Measurements from ENCODE around the gene SURF6.
"Not testable (repeated sequence)": the region's sequence is repeated elsewhere in the genome, so short reads cannot be mapped to it uniquely, and the experiment has no call there.

The SURF6 gene

GRCh38 chr9:133331641-133332380 lies 4.2 kb downstream of the SURF6 start:
- no peak for DNase-seq
- POLR2A ChIA-PET, result no interaction called here
- Histone ChIP-seq H3K9me3 (ENCODE audit: control extremely low read depth in 1 of 5, control insufficient read depth in 4 of 5, insufficient read depth in 2 of 5, low read depth in 1 of 5, low read length in 4 of 5) (no peaks in the 10 kb centered on the region), H3K36me3 (ENCODE audit: control insufficient read depth in 4 of 4, insufficient read depth in 4 of 4, low read length in 3 of 4) (peaks cover 18 to 48% (median 36%) of the 10 kb centered on the region in 4 experiments), H3K27ac (ENCODE audit: insufficient read depth in 1 of 2, low read depth in 1 of 2, low read length in 2 of 2, poor library complexity in 1 of 2, severe bottlenecking in 2 of 2) (no peak overlapping the region), H3K27me3 (replicated peaks in 2 of 5; ENCODE audit: control insufficient read depth in 4 of 5, insufficient read depth in 5 of 5, low read length in 4 of 5) (no peaks in the 10 kb centered on the region), H3K4me3 (ENCODE audit: control insufficient read depth in 1 of 7, extremely low read depth in 1 of 7, insufficient read depth in 4 of 7, low read depth in 2 of 7, low read length in 6 of 7) (no peak overlapping the region), H3K4me1 (ENCODE audit: control extremely low read depth in 1 of 4, control insufficient read depth in 4 of 4, insufficient read depth in 4 of 4, low read length in 3 of 4) (peaks cover 4 to 19% (median 19%) of the 10 kb centered on the region in 4 experiments)
- WGBS (ENCODE audit: insufficient coverage), result 97% methylated on average over 57 of the region's 57 CpGs
- CTCF ChIA-PET, result interaction anchor here (1.1 to 3.3 kb wide), 4 partner anchors 12 to 93 kb away, joined by 3 to 10 read pairs (median 6); no protein-coding TSS in a partner anchor

DNA sequence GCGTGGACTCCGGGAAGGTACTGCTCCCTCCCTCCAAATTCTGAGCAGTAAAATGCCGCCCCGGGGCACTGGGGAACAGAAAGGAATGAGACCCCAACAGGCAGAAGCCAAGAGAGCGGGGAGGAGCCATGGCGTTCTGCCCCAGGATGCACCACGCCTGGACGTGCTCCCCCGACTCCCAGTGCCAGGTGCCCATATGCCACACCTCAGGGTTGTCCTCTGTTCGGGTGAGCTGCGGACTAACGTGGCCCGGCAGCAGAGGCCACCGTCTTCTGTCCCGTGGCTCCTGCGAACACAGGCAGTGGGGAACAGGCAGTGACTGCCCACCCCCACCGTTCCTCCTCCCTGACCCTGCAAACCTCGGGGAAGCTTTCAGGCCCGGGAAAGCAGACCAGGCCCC lies 4.8 kb downstream of the SURF6 start:
- ChIA-PET POLR2A (no interaction called here), CTCF (interaction anchor here (0.9 to 6.5 kb wide), 7 partner anchors 10 to 149 kb away, joined by 3 to 63 read pairs (median 9); no protein-coding TSS in a partner anchor)
- Histone ChIP-seq H3K27me3 (replicated peaks in 2 of 5; ENCODE audit: control insufficient read depth in 4 of 5, insufficient read depth in 5 of 5, low read length in 4 of 5) (no peaks in the 10 kb centered on the region), H3K9me3 (ENCODE audit: control extremely low read depth in 1 of 5, control insufficient read depth in 4 of 5, insufficient read depth in 2 of 5, low read depth in 1 of 5, low read length in 4 of 5) (no peaks in the 10 kb centered on the region), H3K27ac (ENCODE audit: insufficient read depth in 1 of 2, low read depth in 1 of 2, low read length in 2 of 2, poor library complexity in 1 of 2, severe bottlenecking in 2 of 2) (no peak overlapping the region), H3K4me3 (ENCODE audit: control insufficient read depth in 1 of 7, extremely low read depth in 1 of 7, insufficient read depth in 4 of 7, low read depth in 2 of 7, low read length in 6 of 7) (no peak overlapping the region), H3K4me1 (ENCODE audit: control extremely low read depth in 1 of 4, control insufficient read depth in 4 of 4, insufficient read depth in 4 of 4, low read length in 3 of 4) (peaks cover 4 to 15% (median 14%) of the 10 kb centered on the region in 4 experiments), H3K36me3 (ENCODE audit: control insufficient read depth in 4 of 4, insufficient read depth in 4 of 4, low read length in 3 of 4) (peaks cover 18 to 48% (median 36%) of the 10 kb centered on the region in 4 experiments)
- DNase-seq, result no peak
- WGBS (ENCODE audit: insufficient coverage), result 96% methylated on average over 18 of the region's 19 CpGs

- CTCF ChIA-PET, result interaction anchor here (0.8 to 6.5 kb wide), 19 partner anchors 9 to 145 kb away, joined by 3 to 63 read pairs (median 3); partner anchors contain the start of genes SURF1 and SURF2
- not testable (repeated sequence) for H3K4me3 ChIP-seq (ENCODE audit: control insufficient read depth in 1 of 7, extremely low read depth in 1 of 7, insufficient read depth in 4 of 7, low read depth in 2 of 7, low read length in 6 of 7); H3K9me3 ChIP-seq (ENCODE audit: control extremely low read depth in 1 of 5, control insufficient read depth in 4 of 5, insufficient read depth in 2 of 5, low read depth in 1 of 5, low read length in 4 of 5); H3K4me1 ChIP-seq (ENCODE audit: control extremely low read depth in 1 of 4, control insufficient read depth in 4 of 4, insufficient read depth in 4 of 4, low read length in 3 of 4); H3K27me3 ChIP-seq (replicated peaks in 2 of 5; ENCODE audit: control insufficient read depth in 4 of 5, insufficient read depth in 5 of 5, low read length in 4 of 5); H3K27ac ChIP-seq (ENCODE audit: insufficient read depth in 1 of 2, low read depth in 1 of 2, low read length in 2 of 2, poor library complexity in 1 of 2, severe bottlenecking in 2 of 2)
- POLR2A ChIA-PET, result interaction anchor here (1.0 to 1.2 kb wide), 2 partner anchors 10 to 91 kb away, joined by 3 read pairs; no protein-coding TSS in a partner anchor
- H3K36me3 ChIP-seq (ENCODE audit: control insufficient read depth in 4 of 4, insufficient read depth in 4 of 4, low read length in 3 of 4), result peaks cover 18 to 48% (median 34%) of the 10 kb centered on the region in 4 experiments
- DNase-seq, result peak in 1 of 3 donors; percentile 21
- WGBS (ENCODE audit: insufficient coverage), result 66% methylated on average over 13 of the region's 21 CpGs
Observed at GRCh38 chr9:133329306-133330156, 6.5 kb downstream of the SURF6 start.

GRCh38 chr9:133327834-133328484 lies 8.0 kb downstream of the SURF6 start:
- 99% methylated on average over 8 of the region's 10 CpGs for WGBS (ENCODE audit: insufficient coverage)
- CTCF ChIA-PET, result interaction anchor here (0.8 to 6.5 kb wide), 2 partner anchors 141 to 145 kb away, joined by 3 to 63 read pairs; no protein-coding TSS in a partner anchor
- Histone ChIP-seq H3K4me1 (ENCODE audit: control extremely low read depth in 1 of 4, control insufficient read depth in 4 of 4, insufficient read depth in 4 of 4, low read length in 3 of 4) (no peaks in the 10 kb centered on the region), H3K27ac (ENCODE audit: insufficient read depth in 1 of 2, low read depth in 1 of 2, low read length in 2 of 2, poor library complexity in 1 of 2, severe bottlenecking in 2 of 2) (no peak overlapping the region), H3K9me3 (ENCODE audit: control extremely low read depth in 1 of 5, control insufficient read depth in 4 of 5, insufficient read depth in 2 of 5, low read depth in 1 of 5, low read length in 4 of 5) (no peaks in the 10 kb centered on the region), H3K4me3 (ENCODE audit: control insufficient read depth in 1 of 7, extremely low read depth in 1 of 7, insufficient read depth in 4 of 7, low read depth in 2 of 7, low read length in 6 of 7) (no peak overlapping the region), H3K36me3 (ENCODE audit: control insufficient read depth in 4 of 4, insufficient read depth in 4 of 4, low read length in 3 of 4) (peaks cover 10 to 34% (median 19%) of the 10 kb centered on the region in 4 experiments), H3K27me3 (replicated peaks in 2 of 5; ENCODE audit: control insufficient read depth in 4 of 5, insufficient read depth in 5 of 5, low read length in 4 of 5) (no peaks in the 10 kb centered on the region)
- no peak for DNase-seq
- POLR2A ChIA-PET, result no interaction called here

DNA sequence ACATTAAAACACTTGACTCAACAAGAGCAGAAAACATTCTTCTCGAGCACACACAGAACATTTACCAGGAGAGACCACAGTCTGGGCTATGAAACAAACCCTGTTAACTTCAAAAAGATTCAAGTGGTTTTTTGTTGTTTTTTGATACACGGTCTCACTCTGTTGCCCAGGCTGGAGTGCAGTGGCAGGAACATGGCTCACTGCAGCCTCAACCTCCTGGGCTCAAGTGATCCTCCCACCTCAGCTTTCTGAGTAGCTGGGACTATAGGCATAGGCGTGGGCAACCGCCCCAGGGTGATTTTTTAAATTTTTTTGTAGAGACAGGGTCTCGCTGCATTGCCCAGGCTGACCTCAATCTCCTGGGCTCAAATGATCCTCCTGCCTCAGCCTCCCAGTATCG lies 9.0 kb downstream of the SURF6 start:
- H3K4me3 ChIP-seq (ENCODE audit: control insufficient read depth in 1 of 7, extremely low read depth in 1 of 7, insufficient read depth in 4 of 7, low read depth in 2 of 7, low read length in 6 of 7); H3K4me1 ChIP-seq (ENCODE audit: control extremely low read depth in 1 of 4, control insufficient read depth in 4 of 4, insufficient read depth in 4 of 4, low read length in 3 of 4); DNase-seq; POLR2A ChIA-PET; H3K27me3 ChIP-seq (replicated peaks in 2 of 5; ENCODE audit: control insufficient read depth in 4 of 5, insufficient read depth in 5 of 5, low read length in 4 of 5); H3K27ac ChIP-seq (ENCODE audit: insufficient read depth in 1 of 2, low read depth in 1 of 2, low read length in 2 of 2, poor library complexity in 1 of 2, severe bottlenecking in 2 of 2); H3K9me3 ChIP-seq (ENCODE audit: control extremely low read depth in 1 of 5, control insufficient read depth in 4 of 5, insufficient read depth in 2 of 5, low read depth in 1 of 5, low read length in 4 of 5): not testable (repeated sequence)
- CTCF ChIA-PET, result interaction anchor here (6.5 kb wide), 1 partner anchor 140 kb away, joined by 63 read pairs; no protein-coding TSS in a partner anchor
- peaks cover 7 to 25% (median 12%) of the 10 kb centered on the region in 4 experiments for H3K36me3 ChIP-seq (ENCODE audit: control insufficient read depth in 4 of 4, insufficient read depth in 4 of 4, low read length in 3 of 4)
- WGBS (ENCODE audit: insufficient coverage), result 96% methylated on average over 5 of the region's 6 CpGs

DNA sequence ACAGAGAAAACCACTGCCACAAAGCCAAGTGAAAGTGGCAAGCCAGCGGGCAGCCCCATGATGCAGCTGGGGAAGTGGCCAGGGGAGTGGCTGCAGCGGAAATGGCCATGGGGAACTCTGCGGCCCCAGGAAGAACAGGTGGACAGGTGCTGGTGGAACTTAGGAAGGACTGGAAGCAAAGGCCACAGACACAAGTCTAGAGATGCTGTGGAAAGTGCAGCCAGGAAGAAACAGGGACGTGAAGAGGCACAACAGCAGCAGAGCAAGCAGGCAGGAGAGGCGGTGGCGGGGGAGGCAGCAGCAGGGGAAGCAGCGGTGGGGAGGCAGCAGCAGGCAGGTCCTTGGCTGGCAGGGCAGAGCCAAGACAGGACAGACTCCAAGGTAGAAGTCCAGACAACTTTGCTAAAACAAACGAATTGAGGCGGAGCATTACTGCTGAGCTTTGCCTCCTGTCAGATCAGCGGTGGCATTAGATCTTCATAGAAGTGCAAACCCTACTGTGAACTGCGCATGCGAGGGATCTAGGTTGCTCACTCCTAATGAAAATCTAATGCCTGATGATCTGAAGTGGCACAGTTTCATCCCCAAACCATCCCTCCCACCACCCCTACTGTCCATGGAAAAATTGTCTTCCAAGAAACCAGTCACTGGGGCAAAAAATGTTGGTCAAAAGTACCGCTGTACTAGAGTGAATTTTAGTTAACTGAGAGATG lies 11.8 kb downstream of the SURF6 start:
- H3K4me3 ChIP-seq (ENCODE audit: control insufficient read depth in 1 of 7, extremely low read depth in 1 of 7, insufficient read depth in 4 of 7, low read depth in 2 of 7, low read length in 6 of 7), result no peak overlapping the region
- H3K36me3 ChIP-seq (ENCODE audit: control insufficient read depth in 4 of 4, insufficient read depth in 4 of 4, low read length in 3 of 4), result no peaks in the 10 kb centered on the region
- POLR2A ChIA-PET, result no interaction called here
- WGBS (ENCODE audit: insufficient coverage), result 98% methylated on average over 12 of the region's 13 CpGs
- H3K27me3 ChIP-seq (replicated peaks in 2 of 5; ENCODE audit: control insufficient read depth in 4 of 5, insufficient read depth in 5 of 5, low read length in 4 of 5), result no peaks in the 10 kb centered on the region
- no peaks in the 10 kb centered on the region for H3K9me3 ChIP-seq (ENCODE audit: control extremely low read depth in 1 of 5, control insufficient read depth in 4 of 5, insufficient read depth in 2 of 5, low read depth in 1 of 5, low read length in 4 of 5)
- CTCF ChIA-PET, result no interaction called here
- H3K27ac ChIP-seq (ENCODE audit: insufficient read depth in 1 of 2, low read depth in 1 of 2, low read length in 2 of 2, poor library complexity in 1 of 2, severe bottlenecking in 2 of 2), result no peak overlapping the region
- DNase-seq, result no peak
- no peaks in the 10 kb centered on the region for H3K4me1 ChIP-seq (ENCODE audit: control extremely low read depth in 1 of 4, control insufficient read depth in 4 of 4, insufficient read depth in 4 of 4, low read length in 3 of 4)
